ENCODE data around the gene TRAPPC5. TPM values are rescaled to one million over a fixed set of nuclear protein-coding genes. Genes with fewer than 3 reads are reported as not detected.

Gene TRAPPC5
- total and polyA plus RNA-seq, 7 experiments from 2014 or later = 43.7 to 191 (median 75.9) TPM

DNA sequence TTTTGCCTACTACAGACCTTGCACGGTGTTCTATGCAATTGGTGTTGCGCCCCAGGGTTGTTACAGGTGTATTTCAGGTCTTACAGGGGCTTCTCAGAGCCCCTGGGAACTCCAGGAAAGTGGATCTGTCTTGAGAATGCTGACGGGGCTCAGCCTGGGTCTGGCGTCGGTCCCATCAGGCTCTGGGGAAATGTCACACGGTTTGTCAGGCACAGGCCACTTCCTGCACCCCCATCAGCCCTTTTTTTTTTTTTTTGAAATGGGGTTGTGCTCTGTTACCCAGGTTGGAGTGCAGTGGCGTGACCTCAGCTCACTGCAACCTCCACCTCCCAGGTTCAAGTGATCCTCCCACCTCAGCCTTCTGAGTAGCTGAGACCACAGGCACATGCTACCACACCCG, 38.0 kb downstream of the TRAPPC5 start:
- Histone ChIP-seq H3K36me3 (ENCODE audit: control insufficient read depth in 2 of 3, insufficient read depth in 3 of 3, low read length in 3 of 3) (no peaks in the 10 kb centered on the region), H3K9me3 (ENCODE audit: control insufficient read depth in 2 of 3, low read length in 3 of 3) (no peaks in the 10 kb centered on the region), H3K27ac (ENCODE audit: low read depth, low read length) (no peak overlapping the region), H3K4me1 (ENCODE audit: control insufficient read depth in 2 of 2, insufficient read depth in 2 of 2, low read length in 2 of 2) (peaks cover 7% of the 10 kb centered on the region in 2 donors), H3K4me3 (ENCODE audit: low read length) (no peak overlapping the region), H3K27me3 (ENCODE audit: control insufficient read depth in 2 of 2, insufficient read depth in 2 of 2, low read length in 2 of 2) (no peaks in the 10 kb centered on the region)
- H3K27me3 Mint-ChIP-seq = no peaks in the 10 kb centered on the region
- peaks cover 0 to 21% (median 11%) of the 10 kb centered on the region in 7 donors for H3K4me1 Mint-ChIP-seq
- CTCF ChIA-PET = interaction anchor here (0.6 kb wide), 1 partner anchor 38 kb away, joined by 3 read pairs; the partner anchor contains the start of gene TRAPPC5
- DNase-seq = peak in 1 of 9 donors; percentile 22
- intact Hi-C loops (cut with micrococcal nuclease) = loop anchor here in 1 of 2 donors (2.0 kb wide), 1 partner anchor 14 kb away; no protein-coding TSS in a partner anchor
- H3K27ac Mint-ChIP-seq = peak overlapping the region in 4 of 9 donors; percentile 40 to 77 (median 70)
- POLR2A ChIA-PET = interaction anchor here (0.7 to 1.9 kb wide), 2 partner anchors 13 to 159 kb away, joined by 3 to 7 read pairs; no protein-coding TSS in a partner anchor
- no peaks in the 10 kb centered on the region for H3K36me3 Mint-ChIP-seq
- peaks cover 0 to 6% (median 0%) of the 10 kb centered on the region in 11 donors for H3K9me3 Mint-ChIP-seq
- H3K4me3 Mint-ChIP-seq = peak overlapping the region in 7 of 10 donors; percentile 17 to 58 (median 42)
- peak; percentile 49 for ATAC-seq

DNA sequence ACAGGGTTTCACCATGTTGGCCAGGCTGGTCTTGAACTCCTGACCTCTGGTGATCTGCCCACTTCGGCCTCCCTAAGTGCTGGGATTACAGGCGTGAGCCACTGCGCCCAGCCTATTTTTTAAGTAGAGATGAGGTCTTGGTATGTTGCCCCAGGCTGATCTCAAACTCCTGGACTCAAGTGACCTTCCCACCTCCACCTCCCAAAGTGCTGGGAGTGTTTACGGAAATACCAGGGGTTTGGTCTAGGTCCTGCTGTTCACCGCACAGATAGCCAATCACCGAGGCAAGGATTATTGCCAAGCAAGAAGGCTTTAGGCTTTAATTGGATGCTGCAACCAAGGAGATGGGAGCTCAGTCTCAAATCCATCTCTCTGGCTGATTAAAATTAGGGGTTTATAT, 39.7 kb downstream of the TRAPPC5 start:
- Mint-ChIP-seq H3K27me3 (no peaks in the 10 kb centered on the region), H3K36me3 (no peaks in the 10 kb centered on the region), H3K9me3 (peaks cover 0 to 6% (median 0%) of the 10 kb centered on the region in 11 donors), H3K4me3 (no peak overlapping the region), H3K27ac (peak overlapping the region in 2 of 9 donors; percentile 10 to 12), H3K4me1 (peaks cover 0 to 8% (median 7%) of the 10 kb centered on the region in 7 donors)
- H3K4me3 ChIP-seq (ENCODE audit: low read length) = no peak overlapping the region
- peaks cover 7% of the 10 kb centered on the region in 2 donors for H3K4me1 ChIP-seq (ENCODE audit: control insufficient read depth in 2 of 2, insufficient read depth in 2 of 2, low read length in 2 of 2)
- H3K27me3 ChIP-seq (ENCODE audit: control insufficient read depth in 2 of 2, insufficient read depth in 2 of 2, low read length in 2 of 2) = no peaks in the 10 kb centered on the region
- no peaks in the 10 kb centered on the region for H3K36me3 ChIP-seq (ENCODE audit: control insufficient read depth in 2 of 3, insufficient read depth in 3 of 3, low read length in 3 of 3)
- ChIA-PET POLR2A (interaction anchor here (1.9 kb wide), 1 partner anchor 15 kb away, joined by 7 read pairs; no protein-coding TSS in a partner anchor), CTCF (no interaction called here)
- no peaks in the 10 kb centered on the region for H3K9me3 ChIP-seq (ENCODE audit: control insufficient read depth in 2 of 3, low read length in 3 of 3)
- no peak for ATAC-seq
- intact Hi-C loops (cut with micrococcal nuclease) = no loop called here
- no peak for DNase-seq
- H3K27ac ChIP-seq (ENCODE audit: low read depth, low read length) = no peak overlapping the region

DNA sequence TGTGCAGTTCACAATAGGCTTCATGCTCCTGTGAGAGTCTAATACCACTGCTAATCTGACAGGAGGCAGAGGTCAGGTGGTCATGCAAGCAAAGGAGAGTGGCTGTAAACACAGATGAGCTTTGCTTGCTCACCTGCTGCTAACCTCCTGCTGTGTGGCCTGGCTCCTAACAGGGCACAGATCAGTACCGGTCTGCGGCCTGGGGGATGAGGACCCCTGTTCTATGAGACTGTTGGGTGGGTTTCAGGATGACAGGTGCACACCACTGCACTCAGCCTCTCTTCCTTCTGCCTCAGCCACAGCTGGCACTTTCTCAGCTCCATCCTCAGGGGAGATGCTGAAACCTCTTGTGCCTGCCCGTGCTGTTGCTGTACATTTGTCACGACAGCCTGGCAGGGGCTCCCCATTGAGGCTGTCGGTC, 41.6 kb downstream of the TRAPPC5 start:
- no peaks in the 10 kb centered on the region for H3K9me3 ChIP-seq (ENCODE audit: control insufficient read depth in 2 of 3, low read length in 3 of 3)
- Mint-ChIP-seq H3K4me3 (no peak overlapping the region), H3K27me3 (peaks cover 0 to 5% (median 1%) of the 10 kb centered on the region in 5 donors), H3K36me3 (peaks cover 0 to under 1% (median 0%) of the 10 kb centered on the region in 5 donors), H3K27ac (no peak overlapping the region), H3K4me1 (peaks cover 0 to 8% (median 4%) of the 10 kb centered on the region in 7 donors), H3K9me3 (peaks cover 0 to 4% (median 0%) of the 10 kb centered on the region in 11 donors)
- ChIA-PET CTCF (interaction anchor here (0.7 to 1.1 kb wide), 2 partner anchors 78 to 703 kb away, joined by 3 read pairs; no protein-coding TSS in a partner anchor), POLR2A (no interaction called here)
- no peak for DNase-seq
- H3K4me1 ChIP-seq (ENCODE audit: control insufficient read depth in 2 of 2, insufficient read depth in 2 of 2, low read length in 2 of 2) = peaks cover 7% of the 10 kb centered on the region in 2 donors
- ATAC-seq = no peak
- no peak overlapping the region for H3K4me3 ChIP-seq (ENCODE audit: low read length)
- no peaks in the 10 kb centered on the region for H3K36me3 ChIP-seq (ENCODE audit: control insufficient read depth in 2 of 3, insufficient read depth in 3 of 3, low read length in 3 of 3)
- intact Hi-C loops (cut with micrococcal nuclease) = no loop called here
- no peak overlapping the region for H3K27ac ChIP-seq (ENCODE audit: low read depth, low read length)
- H3K27me3 ChIP-seq (ENCODE audit: control insufficient read depth in 2 of 2, insufficient read depth in 2 of 2, low read length in 2 of 2) = no peaks in the 10 kb centered on the region

DNA sequence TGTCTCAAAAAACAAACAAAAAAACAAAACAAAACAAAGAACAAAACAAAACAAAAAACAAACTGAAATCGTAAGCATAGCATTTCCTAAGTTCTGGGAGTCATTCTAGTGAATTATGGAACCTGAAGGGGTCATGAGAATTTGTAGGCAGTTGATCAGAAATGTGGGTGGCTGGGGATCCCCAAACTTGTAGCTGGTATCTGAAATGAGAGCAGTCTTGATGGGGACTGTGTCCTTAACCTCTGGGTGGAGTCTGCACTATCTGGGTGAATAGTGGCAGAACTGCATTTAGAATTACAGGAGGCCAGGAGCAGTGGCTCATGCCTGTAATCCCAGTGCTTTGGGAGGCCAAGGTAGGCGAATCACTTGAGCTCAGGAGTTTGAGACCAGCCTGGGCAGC, 45.2 kb downstream of the TRAPPC5 start:
- peaks cover 0 to 13% of the 10 kb centered on the region in 2 donors for H3K27me3 ChIP-seq (ENCODE audit: control insufficient read depth in 2 of 2, insufficient read depth in 2 of 2, low read length in 2 of 2)
- H3K4me1 ChIP-seq (ENCODE audit: control insufficient read depth in 2 of 2, insufficient read depth in 2 of 2, low read length in 2 of 2) = peaks cover 0 to 16% of the 10 kb centered on the region in 2 donors
- POLR2A ChIA-PET = no interaction called here
- intact Hi-C loops (cut with micrococcal nuclease) = no loop called here
- CTCF ChIA-PET = no interaction called here
- Mint-ChIP-seq H3K9me3 (peaks cover 0 to 4% (median 0%) of the 10 kb centered on the region in 11 donors), H3K4me3 (no peak overlapping the region), H3K27ac (peak overlapping the region in 1 of 9 donors; percentile 36), H3K36me3 (peaks cover 0 to 4% (median 0%) of the 10 kb centered on the region in 5 donors), H3K27me3 (peaks cover 19 to 33% (median 31%) of the 10 kb centered on the region in 5 donors), H3K4me1 (peaks cover 0 to 15% (median 14%) of the 10 kb centered on the region in 7 donors)
- H3K4me3 ChIP-seq (ENCODE audit: low read length) = no peak overlapping the region
- no peak for ATAC-seq
- no peaks in the 10 kb centered on the region for H3K9me3 ChIP-seq (ENCODE audit: control insufficient read depth in 2 of 3, low read length in 3 of 3)
- no peak overlapping the region for H3K27ac ChIP-seq (ENCODE audit: low read depth, low read length)
- no peak for DNase-seq
- no peaks in the 10 kb centered on the region for H3K36me3 ChIP-seq (ENCODE audit: control insufficient read depth in 2 of 3, insufficient read depth in 3 of 3, low read length in 3 of 3)

DNA sequence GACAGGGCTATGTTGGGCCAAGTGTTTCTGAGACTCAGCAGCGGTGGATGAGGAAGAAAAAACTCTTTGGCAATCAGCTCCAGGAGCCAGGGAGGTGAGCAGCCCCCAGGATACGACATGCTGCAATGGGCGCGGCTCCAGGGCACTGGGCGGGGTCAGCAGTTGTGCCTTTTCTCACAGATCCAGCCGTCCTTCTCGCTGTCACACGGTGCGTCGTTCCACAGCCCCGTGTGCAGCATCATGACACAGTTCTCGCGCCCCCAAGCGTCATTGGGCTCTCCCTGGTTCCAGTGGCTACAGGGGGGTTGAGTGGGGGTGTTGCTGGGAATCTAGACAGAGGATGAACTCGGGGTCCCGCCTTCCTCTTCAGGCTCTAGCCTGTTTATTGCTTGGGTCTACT, 48.6 kb downstream of the TRAPPC5 start:
- Mint-ChIP-seq H3K36me3 (peaks cover 0 to 4% (median 0%) of the 10 kb centered on the region in 5 donors), H3K4me1 (peaks cover 0 to 15% (median 14%) of the 10 kb centered on the region in 7 donors), H3K4me3 (peak overlapping the region in 6 of 10 donors; percentile 14 to 77 (median 67)), H3K27ac (peak overlapping the region in 1 of 9 donors; percentile 8), H3K9me3 (peaks cover 0 to 4% (median 0%) of the 10 kb centered on the region in 11 donors), H3K27me3 (peaks cover 19 to 53% (median 36%) of the 10 kb centered on the region in 5 donors)
- intact Hi-C loops (cut with micrococcal nuclease) = no loop called here
- ATAC-seq (peak; percentile 72), DNase-seq (peak in 1 of 9 donors; percentile 19)
- no peak overlapping the region for H3K4me3 ChIP-seq (ENCODE audit: low read length)
- H3K4me1 ChIP-seq (ENCODE audit: control insufficient read depth in 2 of 2, insufficient read depth in 2 of 2, low read length in 2 of 2) = peaks cover 0 to 16% of the 10 kb centered on the region in 2 donors
- H3K9me3 ChIP-seq (ENCODE audit: control insufficient read depth in 2 of 3, low read length in 3 of 3) = no peaks in the 10 kb centered on the region
- peaks cover 0 to 13% of the 10 kb centered on the region in 2 donors for H3K27me3 ChIP-seq (ENCODE audit: control insufficient read depth in 2 of 2, insufficient read depth in 2 of 2, low read length in 2 of 2)
- no peak overlapping the region for H3K27ac ChIP-seq (ENCODE audit: low read depth, low read length)
- ChIA-PET POLR2A (interaction anchor here (0.5 to 0.6 kb wide), 2 partner anchors 30 to 1292 kb away, joined by 3 read pairs; no protein-coding TSS in a partner anchor), CTCF (no interaction called here)
- no peaks in the 10 kb centered on the region for H3K36me3 ChIP-seq (ENCODE audit: control insufficient read depth in 2 of 3, insufficient read depth in 3 of 3, low read length in 3 of 3)

DNA sequence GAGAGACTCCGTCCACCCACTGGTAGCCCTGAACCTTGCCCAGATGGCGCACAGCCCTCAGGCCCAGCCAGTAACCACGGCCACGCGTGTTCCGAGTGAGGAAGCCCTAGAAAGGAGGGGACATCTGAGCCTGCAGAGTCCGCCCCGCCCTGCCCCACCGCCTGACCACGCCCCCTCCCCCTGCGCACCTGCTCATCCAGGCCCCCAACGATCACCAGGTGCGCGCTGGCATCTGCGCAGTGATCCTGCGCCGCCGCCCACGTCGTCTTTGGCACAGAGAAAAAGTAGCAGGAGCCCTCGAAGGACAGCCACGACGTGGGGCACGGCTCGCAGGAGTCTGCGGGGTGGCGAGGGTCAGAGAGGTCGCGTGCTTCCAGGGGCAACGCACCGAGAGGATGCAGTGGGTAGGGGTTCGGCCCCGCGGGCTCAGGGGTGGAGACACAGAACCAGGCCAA, 49.2 kb downstream of the TRAPPC5 start:
- Mint-ChIP-seq H3K36me3 (peaks cover 0 to 4% (median 0%) of the 10 kb centered on the region in 5 donors), H3K27ac (peak overlapping the region in 1 of 9 donors; percentile 48), H3K9me3 (peaks cover 0 to 4% (median 0%) of the 10 kb centered on the region in 11 donors), H3K27me3 (peaks cover 19 to 56% (median 36%) of the 10 kb centered on the region in 5 donors), H3K4me1 (peaks cover 0 to 15% (median 14%) of the 10 kb centered on the region in 7 donors), H3K4me3 (peak overlapping the region in 9 of 10 donors; percentile 23 to 80 (median 73))
- CTCF ChIA-PET = no interaction called here
- Histone ChIP-seq H3K9me3 (ENCODE audit: control insufficient read depth in 2 of 3, low read length in 3 of 3) (no peaks in the 10 kb centered on the region), H3K27me3 (ENCODE audit: control insufficient read depth in 2 of 2, insufficient read depth in 2 of 2, low read length in 2 of 2) (peaks cover 0 to 13% of the 10 kb centered on the region in 2 donors), H3K27ac (ENCODE audit: low read depth, low read length) (no peak overlapping the region), H3K4me3 (ENCODE audit: low read length) (no peak overlapping the region), H3K36me3 (ENCODE audit: control insufficient read depth in 2 of 3, insufficient read depth in 3 of 3, low read length in 3 of 3) (no peaks in the 10 kb centered on the region), H3K4me1 (ENCODE audit: control insufficient read depth in 2 of 2, insufficient read depth in 2 of 2, low read length in 2 of 2) (peaks cover 0 to 16% of the 10 kb centered on the region in 2 donors)
- ATAC-seq (peak; percentile 44), DNase-seq (peak in 1 of 9 donors; percentile 8)
- POLR2A ChIA-PET = no interaction called here
- intact Hi-C loops (cut with micrococcal nuclease) = no loop called here
